Gastrocnemius medialis (tissue), 4 donors: ENCODE measurements around the gene PRKG1.

Experiments
- POLR2A ChIP-seq, 2 donors: fragments of 450-650 bp; IDR thresholded peaks; one replicate each; pipeline ENCODE4 v1.6.1; 2017; ENCODE audit warnings: antibody characterized with exemption in 2 of 2, mild to moderate bottlenecking in 2 of 2, moderate library complexity in 2 of 2
- TF ChIP-seq, protein P1 (sequence below), 5 experiments: fragments of 450-650 bp in 3 of 5; fragments of 200-600 bp in 2 of 5; sonication (generic) in 2 of 5; IDR thresholded peaks in 4 of 5; conservative IDR thresholded peaks in 1 of 5; 1 replicate in 4 of 5; 2 replicates in 1 of 5; pipeline ENCODE4 v1.5.1; 2016 to 2019; ENCODE audit warnings: antibody characterized with exemption in 5 of 5, mild to moderate bottlenecking in 3 of 5, moderate library complexity in 3 of 5

- TF ChIP-seq POLR2A (IDR thresholded peaks at IDR 0.05) = no peak
- TF ChIP-seq, protein P1, sequence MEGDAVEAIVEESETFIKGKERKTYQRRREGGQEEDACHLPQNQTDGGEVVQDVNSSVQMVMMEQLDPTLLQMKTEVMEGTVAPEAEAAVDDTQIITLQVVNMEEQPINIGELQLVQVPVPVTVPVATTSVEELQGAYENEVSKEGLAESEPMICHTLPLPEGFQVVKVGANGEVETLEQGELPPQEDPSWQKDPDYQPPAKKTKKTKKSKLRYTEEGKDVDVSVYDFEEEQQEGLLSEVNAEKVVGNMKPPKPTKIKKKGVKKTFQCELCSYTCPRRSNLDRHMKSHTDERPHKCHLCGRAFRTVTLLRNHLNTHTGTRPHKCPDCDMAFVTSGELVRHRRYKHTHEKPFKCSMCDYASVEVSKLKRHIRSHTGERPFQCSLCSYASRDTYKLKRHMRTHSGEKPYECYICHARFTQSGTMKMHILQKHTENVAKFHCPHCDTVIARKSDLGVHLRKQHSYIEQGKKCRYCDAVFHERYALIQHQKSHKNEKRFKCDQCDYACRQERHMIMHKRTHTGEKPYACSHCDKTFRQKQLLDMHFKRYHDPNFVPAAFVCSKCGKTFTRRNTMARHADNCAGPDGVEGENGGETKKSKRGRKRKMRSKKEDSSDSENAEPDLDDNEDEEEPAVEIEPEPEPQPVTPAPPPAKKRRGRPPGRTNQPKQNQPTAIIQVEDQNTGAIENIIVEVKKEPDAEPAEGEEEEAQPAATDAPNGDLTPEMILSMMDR (IDR thresholded peaks at IDR 0.05 in 4 of 5, conservative IDR thresholded peaks at IDR 0.05 in 1 of 5) = no peak
Measured at GRCh38 chr10:51266496-51266895, 192.2 kb downstream of the PRKG1 start.
